CD4-positive, alpha-beta T cell treated with Interleukin-4 for 4 hours (primary cell): ENCODE data around the gene STIM2.
"Not testable (repeated sequence)": the region's sequence is repeated elsewhere in the genome, so short reads cannot be mapped to it uniquely, and the experiment has no call there.

ENCODE experiments used
- DNase-seq: peaks from one replicate; pipeline ENCODE4 v3.0.0-alpha.2; 2020

Gene STIM2

GRCh38 chr4:26870576-26871262 is 10.1 kb downstream of the STIM2 start:
- DNase-seq, result no peak

DNA sequence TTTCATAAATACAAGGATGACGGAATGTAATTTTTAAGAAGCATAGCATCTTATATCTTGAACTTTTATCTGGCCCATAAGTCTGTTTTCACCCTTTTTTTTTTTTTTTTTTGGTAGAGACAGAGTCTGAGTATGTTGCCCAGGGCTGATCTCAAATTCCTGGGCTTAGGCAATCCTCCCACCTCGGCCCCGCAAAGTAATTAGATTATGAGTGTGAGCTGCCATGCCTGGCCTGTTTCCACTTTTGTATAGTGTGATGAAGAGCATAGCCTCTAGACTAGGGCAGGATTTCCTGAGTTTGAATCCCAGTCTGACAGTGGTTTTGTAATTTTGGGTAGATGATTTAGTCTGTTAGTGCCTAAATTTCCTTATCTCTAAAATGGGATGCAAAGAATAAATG is 11.0 kb downstream of the STIM2 start:
- DNase-seq, result no peak

- DNase-seq, result peak; percentile 94
Observed at GRCh38 chr4:26873391-26874026, 12.9 kb downstream of the STIM2 start.

GRCh38 chr4:26874110-26874509 is 13.5 kb downstream of the STIM2 start:
- no peak for DNase-seq

DNA sequence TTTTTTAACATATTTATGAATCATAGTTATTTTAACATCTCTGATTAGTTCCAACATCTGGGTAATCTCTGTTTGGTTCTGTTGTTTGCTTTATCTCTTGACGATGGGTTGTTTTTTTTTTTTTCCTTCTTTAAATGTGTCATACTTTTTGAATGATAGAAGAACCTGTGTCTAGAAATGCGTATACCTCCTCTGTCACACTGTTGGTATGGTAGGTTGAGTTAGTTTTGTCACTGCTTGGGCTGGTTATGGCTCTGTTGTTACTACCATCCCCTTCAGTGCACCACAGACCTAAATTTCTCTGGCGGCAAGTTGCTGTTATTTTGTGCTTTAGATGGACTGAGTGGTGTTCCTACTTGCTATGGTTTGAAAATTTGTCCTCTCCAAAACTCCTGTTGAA is 16.8 kb downstream of the STIM2 start:
- DNase-seq, result peak; percentile 53

DNA sequence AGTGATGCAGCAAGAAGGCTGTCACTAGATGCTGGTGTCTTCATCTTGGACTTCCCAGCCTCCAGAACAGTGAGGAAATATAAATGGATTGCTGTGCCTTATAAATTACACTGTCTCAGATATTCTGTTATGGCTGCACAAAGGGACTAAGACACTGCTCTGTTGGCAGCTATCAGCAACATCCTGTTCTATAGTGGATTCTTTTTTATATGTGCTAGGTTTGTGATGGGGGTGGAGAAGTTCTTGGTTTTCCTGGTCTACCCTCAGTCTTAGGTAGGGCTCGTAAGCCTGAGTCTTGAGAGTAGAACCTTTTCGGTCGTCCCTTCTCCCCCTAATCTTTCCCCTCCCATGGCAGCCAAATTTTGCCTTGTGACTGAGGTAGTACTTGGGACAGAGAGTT is 17.3 kb downstream of the STIM2 start:
- no peak for DNase-seq

DNA sequence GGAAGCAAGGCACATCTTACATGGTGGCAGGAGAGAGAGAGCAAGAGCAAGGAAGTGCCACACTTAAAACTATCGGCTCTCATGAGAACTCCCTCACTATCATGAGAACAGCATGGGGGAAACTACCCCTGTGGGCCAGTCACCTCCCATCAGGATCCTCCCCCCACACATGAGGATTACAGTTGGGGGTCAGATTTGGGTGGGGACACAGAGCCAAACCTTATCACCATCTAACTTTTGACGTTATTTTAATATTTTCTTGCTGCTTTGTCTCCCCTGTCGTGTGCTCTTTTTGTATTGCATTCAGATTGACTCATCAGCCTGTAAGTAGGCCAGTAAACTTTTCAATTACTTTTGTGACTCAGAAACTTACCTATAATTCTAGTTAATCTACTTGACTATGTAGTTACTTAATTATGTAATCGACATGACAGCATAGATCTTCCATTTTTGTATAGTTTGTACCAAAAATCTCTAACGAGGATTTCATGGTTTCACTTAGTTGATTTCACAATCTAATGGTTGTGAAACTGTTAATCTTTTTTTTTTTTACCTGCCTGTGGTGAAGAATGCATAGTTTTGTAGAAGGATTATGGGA is 18.3 kb downstream of the STIM2 start:
- DNase-seq, result peak; percentile 78

DNA sequence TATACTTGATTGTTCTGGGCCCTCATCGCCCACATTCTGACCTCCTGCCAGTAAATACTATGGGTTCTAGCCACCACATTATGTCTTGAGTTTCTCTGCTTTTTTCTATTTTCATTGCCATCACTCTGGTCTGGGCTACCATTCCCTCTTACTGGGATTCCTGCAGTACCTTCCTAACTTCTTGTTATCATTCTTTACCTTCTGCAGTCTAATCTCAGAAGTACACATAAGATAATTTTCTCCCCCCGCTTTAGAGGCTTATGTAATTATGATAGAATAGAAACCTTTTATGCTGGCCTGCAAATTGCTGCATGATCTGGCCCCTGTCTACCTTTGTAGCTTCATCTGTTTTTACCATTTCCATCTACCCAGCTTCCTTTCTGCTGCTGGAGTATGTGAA is 19.2 kb downstream of the STIM2 start:
- DNase-seq, result no peak

GRCh38 chr4:26884026-26884425 is 23.4 kb downstream of the STIM2 start:
- no peak for DNase-seq

DNA sequence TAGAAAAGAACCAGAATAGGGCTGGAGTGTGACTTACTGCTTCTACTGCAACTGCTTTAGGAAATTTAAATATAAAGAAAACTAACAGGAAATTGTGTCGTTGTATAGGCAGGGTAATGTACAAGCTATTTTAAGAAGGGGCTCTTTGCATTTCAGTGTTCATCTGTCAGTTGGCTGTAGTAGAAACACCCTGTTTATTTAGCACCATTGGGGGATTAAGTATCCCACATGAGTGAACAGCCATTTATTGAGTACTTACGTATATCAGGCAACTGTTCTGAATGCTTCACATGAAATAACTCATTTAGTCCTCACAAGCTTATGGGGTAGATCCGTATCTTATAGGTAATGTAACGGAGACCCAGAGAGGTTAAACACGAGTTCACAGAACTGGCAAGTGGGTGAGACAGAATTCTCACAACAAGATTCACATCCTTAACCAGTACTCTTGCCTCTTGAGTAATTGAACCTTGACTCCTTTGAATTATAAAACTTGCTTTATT is 23.9 kb downstream of the STIM2 start:
- peak; percentile 65 for DNase-seq

GRCh38 chr4:26885912-26886274 is 25.3 kb downstream of the STIM2 start:
- DNase-seq, result peak; percentile 86

GRCh38 chr4:26887143-26887542 is 26.5 kb downstream of the STIM2 start:
- DNase-seq, result peak; percentile 49

- no peak for DNase-seq
Observed at GRCh38 chr4:26887809-26888208, 27.2 kb downstream of the STIM2 start.

DNA sequence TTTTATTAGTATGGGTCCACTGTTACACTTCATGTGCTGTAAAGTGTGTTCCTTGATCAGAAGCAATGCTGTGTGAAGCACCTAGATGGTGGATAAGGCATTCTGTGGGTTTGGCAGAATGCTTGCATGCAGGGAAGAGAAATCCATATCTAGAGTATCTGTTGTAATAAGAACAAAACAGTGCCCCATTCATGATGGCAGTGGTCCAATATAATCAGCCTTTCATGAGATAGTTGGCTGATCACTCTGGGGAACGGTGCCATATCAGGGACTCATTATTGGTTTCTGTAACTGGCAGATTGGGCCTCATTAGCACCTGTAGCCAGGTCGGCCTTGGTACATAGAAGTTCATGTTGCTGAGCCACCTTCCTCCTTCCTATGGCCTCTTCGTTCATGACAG is 28.7 kb downstream of the STIM2 start:
- no peak for DNase-seq

- no peak for DNase-seq
Observed at GRCh38 chr4:26891054-26891453, 30.4 kb downstream of the STIM2 start.

DNA sequence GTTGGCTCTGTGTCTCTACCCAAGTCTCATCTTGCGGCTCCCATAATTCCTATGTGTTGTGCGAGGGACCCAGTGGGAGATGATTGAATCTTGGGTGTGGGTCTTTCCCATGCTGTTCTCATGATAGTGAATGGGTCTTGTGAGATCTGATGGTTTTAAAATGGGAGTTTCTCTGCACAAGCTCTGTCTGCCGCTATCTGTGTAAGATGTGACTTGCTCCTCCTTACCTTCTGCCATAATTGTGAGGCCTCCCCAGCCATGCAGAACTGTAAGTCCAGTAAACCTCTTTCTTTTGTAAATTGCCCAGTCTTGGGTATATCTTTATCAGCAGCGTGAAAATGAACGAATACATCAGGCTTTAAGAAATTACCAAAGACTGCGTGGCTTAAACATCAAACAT is 31.2 kb downstream of the STIM2 start:
- no peak for DNase-seq

DNA sequence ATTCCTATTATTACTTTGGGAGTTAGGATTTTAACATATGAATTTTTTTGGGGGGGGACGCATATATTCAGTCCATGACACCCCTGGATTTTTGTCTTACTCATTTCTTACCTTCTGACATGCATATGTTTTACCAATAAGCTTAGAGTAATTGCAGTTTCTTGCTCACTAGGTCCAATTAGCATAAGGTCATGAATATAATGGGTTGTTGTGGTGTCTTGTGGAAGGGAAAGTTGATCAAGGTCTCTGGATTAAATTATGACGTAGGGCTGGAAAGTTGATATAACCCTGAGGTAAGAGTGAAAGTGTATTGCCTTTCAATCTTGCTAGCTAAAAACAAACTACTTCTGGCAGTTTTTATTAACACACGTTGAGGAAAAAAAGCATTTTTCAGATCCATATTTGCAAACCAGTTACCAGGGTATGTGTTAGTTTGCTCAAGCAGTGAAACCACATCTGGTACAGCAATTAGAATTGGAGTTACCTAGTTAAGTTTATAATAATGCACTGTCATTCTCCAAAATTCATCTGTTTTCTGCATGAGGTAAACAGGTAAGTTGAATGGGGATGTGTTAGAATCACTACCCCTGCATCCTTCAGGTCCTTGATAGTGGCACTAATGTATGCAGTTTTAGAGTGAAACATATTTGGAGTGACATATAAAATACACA is 32.0 kb downstream of the STIM2 start:
- DNase-seq, result no peak

DNA sequence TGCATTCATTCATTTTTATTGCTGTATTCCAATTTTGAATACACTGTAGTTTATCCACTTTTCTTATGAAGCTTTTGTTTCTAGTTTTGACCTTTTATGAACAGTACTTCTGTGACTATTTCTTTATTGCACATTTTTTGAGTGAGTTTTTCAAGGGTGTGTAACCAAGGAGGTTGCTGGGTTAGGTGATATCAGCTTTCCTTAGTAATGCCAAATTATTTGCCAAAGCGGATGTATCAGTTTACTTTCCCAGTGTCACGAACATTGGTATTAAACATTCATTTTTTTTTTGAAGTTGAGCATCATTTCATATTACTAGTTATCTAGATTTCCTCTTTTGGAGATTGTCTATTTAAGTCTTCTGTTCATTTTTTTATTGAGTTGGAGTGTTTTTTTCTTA is 32.9 kb downstream of the STIM2 start:
- DNase-seq, result no peak

- not testable (repeated sequence) for DNase-seq
Observed at GRCh38 chr4:26894881-26895280, 34.2 kb downstream of the STIM2 start.

DNA sequence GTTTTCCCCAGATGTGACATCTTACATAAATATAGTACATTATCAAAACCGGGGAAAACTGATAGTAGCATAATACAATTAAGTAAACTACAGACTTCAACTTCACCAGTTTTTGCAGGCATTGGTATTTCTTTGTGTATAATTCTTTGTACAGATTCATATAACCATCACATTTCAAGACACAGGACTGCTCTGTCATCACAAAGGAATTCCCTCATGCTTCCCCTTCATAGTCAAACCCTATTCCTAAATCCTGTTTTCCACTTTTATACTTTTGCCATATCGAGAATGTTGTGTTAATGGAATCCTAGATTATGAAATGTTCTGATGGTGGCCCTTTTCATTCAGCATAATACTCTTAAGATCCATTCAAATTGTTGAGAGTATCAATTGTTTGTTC is 36.0 kb downstream of the STIM2 start:
- DNase-seq, result no peak

GRCh38 chr4:26899991-26900390 is 39.4 kb downstream of the STIM2 start:
- DNase-seq, result no peak

GRCh38 chr4:26900765-26901164 is 40.1 kb downstream of the STIM2 start:
- no peak for DNase-seq

GRCh38 chr4:26905172-26905571 is 44.5 kb downstream of the STIM2 start:
- DNase-seq, result peak; percentile 24
